K562 (cell line): ENCODE measurements around the gene SHBG. TPM values are rescaled to one million over a fixed set of nuclear protein-coding genes. Genes with fewer than 3 reads are reported as not detected.

Experiments
- E2F5 ChIP-seq: sonication (generic); formaldehyde crosslinking; IDR thresholded peaks from 2 replicates; pipeline ENCODE4 v1.8.0; 2022; ENCODE audit warnings: mild to moderate bottlenecking, missing genetic modification reagents
- HINFP ChIP-seq: fragments of 450-650 bp; conservative IDR thresholded peaks from 2 replicates; pipeline ENCODE4 v1.6.1; 2016; ENCODE audit warnings: missing genetic modification characterization, low read depth, mild to moderate bottlenecking, control low read depth, missing compliant biosample characterization
- NR2C1 ChIP-seq, 2 experiments: fragments of 450-650 bp; IDR thresholded peaks; 2 replicates each; pipeline ENCODE4 v1.6.1; 2017; ENCODE audit warnings: mild to moderate bottlenecking in 2 of 2, antibody characterized with exemption in 1 of 2, inconsistent platforms in 1 of 2, missing compliant biosample characterization in 1 of 2, missing genetic modification characterization in 1 of 2
- polyA plus RNA-seq, 8 experiments: library from polyadenylated mRNA; depleted of rRNA in 4 of 8; stranded (reverse) in 5 of 8; unstranded in 3 of 8; fragments of >200 nt; fragmentation: Nextera tagmentation in 2 of 8; fragmentation: Illumina TruSeq in 1 of 8; extraction: Ambion mirVana in 2 of 8; extraction: Trizol in 1 of 8; gene quantifications; 2 replicates each; pipeline versions ENCODE4 v1.2.1 to v1.2.3, GENCODE V29; 2011 to 2014; ENCODE audit warnings: inconsistent platforms in 1 of 8, missing spikeins in 1 of 8
- total RNA-seq, 7 experiments: library from RNA; depleted of rRNA in 6 of 7; stranded (reverse); fragments of >200 nt in 6 of 7; fragmentation: Illumina TruSeq in 2 of 7; extraction: Trizol in 2 of 7; gene quantifications; 2 replicates each; pipeline versions ENCODE4 v1.2.1 to v1.2.3, GENCODE V29; 2011 to 2021; ENCODE audit warnings: low replicate concordance in 1 of 7

Gene SHBG
- total and polyA plus RNA-seq, 9 of the 15 experiments (the other 6 are each of a cell fraction or from before 2014, with no cell fraction given): not detected

GRCh38 chr17:7580604-7581575, 49.0 kb upstream of the SHBG start (continued):
- no peak for TF ChIP-seq NR2C1 (IDR thresholded peaks at IDR 0.05)
- no peak for TF ChIP-seq NR2C1 (tag; IDR thresholded peaks at IDR 0.05)
- no peak for TF ChIP-seq E2F5 (CRISPR knock-in tag)
- TF ChIP-seq HINFP (tag): no peak
